ENCODE results near the gene DSCAML1. TPM values are rescaled to one million over a fixed set of nuclear protein-coding genes. Genes with fewer than 3 reads are reported as not detected.

The DSCAML1 gene
- total and polyA plus RNA-seq, 2 donors, result 0.32 to 0.47 TPM

GRCh38 chr11:117511483-117511930 is 285.5 kb downstream of the DSCAML1 start:
- Histone ChIP-seq H3K27ac (ENCODE audit: low read depth in 1 of 2, low read length in 1 of 2) (no peak overlapping the region), H3K4me3 (ENCODE audit: low read length in 2 of 2) (no peak overlapping the region), H3K36me3 (ENCODE audit: control insufficient read depth in 2 of 2, insufficient read depth in 2 of 2, low read length in 1 of 2) (no peaks in the 10 kb centered on the region), H3K27me3 (ENCODE audit: control insufficient read depth in 2 of 2, insufficient read depth in 1 of 2, low read length in 1 of 2) (peaks cover 0 to 2% of the 10 kb centered on the region in 2 donors), H3K4me1 (ENCODE audit: control insufficient read depth in 2 of 2, insufficient read depth in 2 of 2, low read length in 2 of 2) (peaks cover 0 to 2% of the 10 kb centered on the region in 2 donors), H3K9me3 (ENCODE audit: control insufficient read depth in 2 of 2, insufficient read depth in 1 of 2, low read length in 1 of 2) (no peaks in the 10 kb centered on the region)
- no peak for DNase-seq (ENCODE audit: low read depth in 6 of 9, low spot score in 9 of 9)
- 91% methylated on average over 8 of the region's 8 CpGs for WGBS

- DNase-seq (ENCODE audit: low read depth in 6 of 9, low spot score in 9 of 9), result no peak
- Histone ChIP-seq H3K4me1 (ENCODE audit: control insufficient read depth in 2 of 2, insufficient read depth in 2 of 2, low read length in 2 of 2) (peaks cover 0 to 2% of the 10 kb centered on the region in 2 donors), H3K36me3 (ENCODE audit: control insufficient read depth in 2 of 2, insufficient read depth in 2 of 2, low read length in 1 of 2) (no peaks in the 10 kb centered on the region), H3K4me3 (ENCODE audit: low read length in 2 of 2) (no peak overlapping the region), H3K27me3 (ENCODE audit: control insufficient read depth in 2 of 2, insufficient read depth in 1 of 2, low read length in 1 of 2) (peaks cover 0 to 2% of the 10 kb centered on the region in 2 donors), H3K27ac (ENCODE audit: low read depth in 1 of 2, low read length in 1 of 2) (no peak overlapping the region), H3K9me3 (ENCODE audit: control insufficient read depth in 2 of 2, insufficient read depth in 1 of 2, low read length in 1 of 2) (no peaks in the 10 kb centered on the region)
- 68% methylated on average over 3 of the region's 3 CpGs for WGBS
Measured at GRCh38 chr11:117510646-117511045, 286.4 kb downstream of the DSCAML1 start.

GRCh38 chr11:117509543-117509942 is 287.5 kb downstream of the DSCAML1 start:
- Histone ChIP-seq H3K9me3 (ENCODE audit: control insufficient read depth in 2 of 2, insufficient read depth in 1 of 2, low read length in 1 of 2) (no peaks in the 10 kb centered on the region), H3K27ac (ENCODE audit: low read depth in 1 of 2, low read length in 1 of 2) (no peak overlapping the region), H3K36me3 (ENCODE audit: control insufficient read depth in 2 of 2, insufficient read depth in 2 of 2, low read length in 1 of 2) (no peaks in the 10 kb centered on the region), H3K4me3 (ENCODE audit: low read length in 2 of 2) (no peak overlapping the region), H3K4me1 (ENCODE audit: control insufficient read depth in 2 of 2, insufficient read depth in 2 of 2, low read length in 2 of 2) (peaks cover 0 to 2% of the 10 kb centered on the region in 2 donors), H3K27me3 (ENCODE audit: control insufficient read depth in 2 of 2, insufficient read depth in 1 of 2, low read length in 1 of 2) (peaks cover 0 to 2% of the 10 kb centered on the region in 2 donors)
- DNase-seq (ENCODE audit: low read depth in 6 of 9, low spot score in 9 of 9), result no peak
- 94% methylated on average over 8 of the region's 8 CpGs for WGBS

- Histone ChIP-seq H3K36me3 (ENCODE audit: control insufficient read depth in 2 of 2, insufficient read depth in 2 of 2, low read length in 1 of 2) (no peaks in the 10 kb centered on the region), H3K4me3 (ENCODE audit: low read length in 2 of 2) (no peak overlapping the region), H3K9me3 (ENCODE audit: control insufficient read depth in 2 of 2, insufficient read depth in 1 of 2, low read length in 1 of 2) (no peaks in the 10 kb centered on the region), H3K4me1 (ENCODE audit: control insufficient read depth in 2 of 2, insufficient read depth in 2 of 2, low read length in 2 of 2) (no peaks in the 10 kb centered on the region), H3K27ac (ENCODE audit: low read depth in 1 of 2, low read length in 1 of 2) (no peak overlapping the region), H3K27me3 (ENCODE audit: control insufficient read depth in 2 of 2, insufficient read depth in 1 of 2, low read length in 1 of 2) (peaks cover 0 to 4% of the 10 kb centered on the region in 2 donors)
- no peak for DNase-seq (ENCODE audit: low read depth in 6 of 9, low spot score in 9 of 9)
- WGBS, result 98% methylated on average over 6 of the region's 6 CpGs
Measured at GRCh38 chr11:117506971-117507370, 290.0 kb downstream of the DSCAML1 start.

- Histone ChIP-seq H3K36me3 (ENCODE audit: control insufficient read depth in 2 of 2, insufficient read depth in 2 of 2, low read length in 1 of 2) (no peaks in the 10 kb centered on the region), H3K4me1 (ENCODE audit: control insufficient read depth in 2 of 2, insufficient read depth in 2 of 2, low read length in 2 of 2) (no peaks in the 10 kb centered on the region), H3K9me3 (ENCODE audit: control insufficient read depth in 2 of 2, insufficient read depth in 1 of 2, low read length in 1 of 2) (no peaks in the 10 kb centered on the region), H3K27ac (ENCODE audit: low read depth in 1 of 2, low read length in 1 of 2) (no peak overlapping the region), H3K27me3 (ENCODE audit: control insufficient read depth in 2 of 2, insufficient read depth in 1 of 2, low read length in 1 of 2) (peaks cover 0 to 2% of the 10 kb centered on the region in 2 donors), H3K4me3 (ENCODE audit: low read length in 2 of 2) (no peak overlapping the region)
- WGBS, result 96% methylated on average over 27 of the region's 27 CpGs
- DNase-seq (ENCODE audit: low read depth in 6 of 9, low spot score in 9 of 9), result no peak
Measured at GRCh38 chr11:117505285-117505970, 291.6 kb downstream of the DSCAML1 start.

- Histone ChIP-seq H3K4me3 (ENCODE audit: low read length in 2 of 2) (no peak overlapping the region), H3K9me3 (ENCODE audit: control insufficient read depth in 2 of 2, insufficient read depth in 1 of 2, low read length in 1 of 2) (no peaks in the 10 kb centered on the region), H3K36me3 (ENCODE audit: control insufficient read depth in 2 of 2, insufficient read depth in 2 of 2, low read length in 1 of 2) (no peaks in the 10 kb centered on the region), H3K27me3 (ENCODE audit: control insufficient read depth in 2 of 2, insufficient read depth in 1 of 2, low read length in 1 of 2) (peaks cover 0 to 2% of the 10 kb centered on the region in 2 donors), H3K27ac (ENCODE audit: low read depth in 1 of 2, low read length in 1 of 2) (no peak overlapping the region), H3K4me1 (ENCODE audit: control insufficient read depth in 2 of 2, insufficient read depth in 2 of 2, low read length in 2 of 2) (no peaks in the 10 kb centered on the region)
- WGBS, result 94% methylated on average over 10 of the region's 10 CpGs
- DNase-seq (ENCODE audit: low read depth in 6 of 9, low spot score in 9 of 9), result no peak
Measured at GRCh38 chr11:117502779-117503100, 294.3 kb downstream of the DSCAML1 start.

- Histone ChIP-seq H3K27ac (ENCODE audit: low read depth in 1 of 2, low read length in 1 of 2) (no peak overlapping the region), H3K27me3 (ENCODE audit: control insufficient read depth in 2 of 2, insufficient read depth in 1 of 2, low read length in 1 of 2) (peaks cover 0 to 2% of the 10 kb centered on the region in 2 donors), H3K36me3 (ENCODE audit: control insufficient read depth in 2 of 2, insufficient read depth in 2 of 2, low read length in 1 of 2) (no peaks in the 10 kb centered on the region), H3K9me3 (ENCODE audit: control insufficient read depth in 2 of 2, insufficient read depth in 1 of 2, low read length in 1 of 2) (no peaks in the 10 kb centered on the region), H3K4me3 (ENCODE audit: low read length in 2 of 2) (no peak overlapping the region), H3K4me1 (ENCODE audit: control insufficient read depth in 2 of 2, insufficient read depth in 2 of 2, low read length in 2 of 2) (no peaks in the 10 kb centered on the region)
- no peak for DNase-seq (ENCODE audit: low read depth in 6 of 9, low spot score in 9 of 9)
- 87% methylated on average over 22 of the region's 22 CpGs for WGBS
Measured at GRCh38 chr11:117502015-117502778, 294.8 kb downstream of the DSCAML1 start.

- no peak for DNase-seq (ENCODE audit: low read depth in 6 of 9, low spot score in 9 of 9)
- WGBS, result 93% methylated on average over 14 of the region's 14 CpGs
- Histone ChIP-seq H3K27me3 (ENCODE audit: control insufficient read depth in 2 of 2, insufficient read depth in 1 of 2, low read length in 1 of 2) (peaks cover 0 to 2% of the 10 kb centered on the region in 2 donors), H3K9me3 (ENCODE audit: control insufficient read depth in 2 of 2, insufficient read depth in 1 of 2, low read length in 1 of 2) (no peaks in the 10 kb centered on the region), H3K27ac (ENCODE audit: low read depth in 1 of 2, low read length in 1 of 2) (no peak overlapping the region), H3K36me3 (ENCODE audit: control insufficient read depth in 2 of 2, insufficient read depth in 2 of 2, low read length in 1 of 2) (no peaks in the 10 kb centered on the region), H3K4me1 (ENCODE audit: control insufficient read depth in 2 of 2, insufficient read depth in 2 of 2, low read length in 2 of 2) (no peaks in the 10 kb centered on the region), H3K4me3 (ENCODE audit: low read length in 2 of 2) (no peak overlapping the region)
Measured at GRCh38 chr11:117501237-117501898, 295.6 kb downstream of the DSCAML1 start.

- H3K4me1 ChIP-seq (ENCODE audit: control insufficient read depth in 2 of 2, insufficient read depth in 2 of 2, low read length in 2 of 2), result peaks cover 2 to 11% of the 10 kb centered on the region in 2 donors
- H3K36me3 ChIP-seq (ENCODE audit: control insufficient read depth in 2 of 2, insufficient read depth in 2 of 2, low read length in 1 of 2), result no peaks in the 10 kb centered on the region
- no peak overlapping the region for H3K4me3 ChIP-seq (ENCODE audit: low read length in 2 of 2)
- H3K27ac ChIP-seq (ENCODE audit: low read depth in 1 of 2, low read length in 1 of 2), result no peak overlapping the region
- no peaks in the 10 kb centered on the region for H3K9me3 ChIP-seq (ENCODE audit: control insufficient read depth in 2 of 2, insufficient read depth in 1 of 2, low read length in 1 of 2)
- WGBS, result 92% methylated on average over 6 of the region's 6 CpGs
- H3K27me3 ChIP-seq (ENCODE audit: control insufficient read depth in 2 of 2, insufficient read depth in 1 of 2, low read length in 1 of 2), result peaks cover 0 to 2% of the 10 kb centered on the region in 2 donors
- DNase-seq (ENCODE audit: low read depth in 6 of 9, low spot score in 9 of 9), result no peak
Measured at GRCh38 chr11:117498791-117499190, 298.2 kb downstream of the DSCAML1 start.

Data from thymus (tissue), 11 donors.